T follicular helper cell (primary cell): ENCODE data around the gene CDK15.
"Not testable (repeated sequence)": the region's sequence is repeated elsewhere in the genome, so short reads cannot be mapped to it uniquely, and the experiment has no call there.

Source experiments
- DNase-seq: peaks from one replicate; pipeline ENCODE4 v3.0.0-alpha.2; 2020; ENCODE audit warnings: low read depth

CDK15 gene

GRCh38 chr2:201790291-201790690 is 16.0 kb upstream of the CDK15 start:
- DNase-seq: no peak

- DNase-seq: no peak
Observed at GRCh38 chr2:201790989-201791388, 15.3 kb upstream of the CDK15 start.

- DNase-seq: no peak
Observed at GRCh38 chr2:201793631-201794030, 12.7 kb upstream of the CDK15 start.

- no peak for DNase-seq
Observed at GRCh38 chr2:201794294-201794693, 12.0 kb upstream of the CDK15 start.

- DNase-seq: no peak
Observed at GRCh38 chr2:201795607-201796477, 10.5 kb upstream of the CDK15 start.

- no peak for DNase-seq
Observed at GRCh38 chr2:201796478-201796865, 9.9 kb upstream of the CDK15 start.

GRCh38 chr2:201797175-201797840 is 9.0 kb upstream of the CDK15 start:
- no peak for DNase-seq

GRCh38 chr2:201798252-201798913 is 8.0 kb upstream of the CDK15 start:
- DNase-seq: no peak

GRCh38 chr2:201798914-201799285 is 7.4 kb upstream of the CDK15 start:
- DNase-seq: not testable (repeated sequence)

GRCh38 chr2:201807452-201807999 is 1.2 kb downstream of the CDK15 start:
- DNase-seq: no peak

GRCh38 chr2:201808027-201808426 is 1.7 kb downstream of the CDK15 start:
- no peak for DNase-seq

- DNase-seq: no peak
Observed at GRCh38 chr2:201809633-201810032, 3.3 kb downstream of the CDK15 start.

- DNase-seq: not testable (repeated sequence)
Observed at GRCh38 chr2:201810604-201811003, 4.3 kb downstream of the CDK15 start.

- DNase-seq: no peak
Observed at GRCh38 chr2:201813996-201814760, 7.8 kb downstream of the CDK15 start.

GRCh38 chr2:201816657-201817575 is 10.6 kb downstream of the CDK15 start:
- no peak for DNase-seq

GRCh38 chr2:201820383-201821007 is 14.2 kb downstream of the CDK15 start:
- no peak for DNase-seq

- DNase-seq: no peak
Observed at GRCh38 chr2:201821080-201821479, 14.7 kb downstream of the CDK15 start.

GRCh38 chr2:201824212-201824611 is 17.9 kb downstream of the CDK15 start:
- no peak for DNase-seq

GRCh38 chr2:201827621-201828020 is 21.3 kb downstream of the CDK15 start:
- DNase-seq: no peak

GRCh38 chr2:201828220-201828619 is 21.9 kb downstream of the CDK15 start:
- DNase-seq: no peak
